Stimulated activated naive B cell treated with anti-CD40 and anti-IgM and Interleukin-4, amounts not matched to agents 10 μg/mL and 1 μg/mL and 100 μg/mL, for 72 hours (primary cell): Measurements from ENCODE around the gene MNAT1.
A peak's percentile ranks its signal among the peaks of the same experiment; 100 is the strongest.

Source experiments
- ATAC-seq, 2 donors: fragments of 150-1000 bp; cut with Tn5 transposase; replicated peaks; 2 replicates each; pipeline ENCODE4 v1.10.0; 2021; ENCODE audit warnings: moderate library complexity in 1 of 2
- DNase-seq: peaks from one replicate; pipeline ENCODE4 v3.0.0; 2021
- H3K27ac Mint-ChIP-seq: one replicate; pipeline ENCODE4 v1.8.0; 2022; ENCODE audit warnings: mild to moderate bottlenecking, mixed read lengths
- H3K27me3 Mint-ChIP-seq, 2 donors: one replicate each; pipeline ENCODE4 v1.8.0; 2022; ENCODE audit warnings: mixed read lengths in 2 of 2
- H3K36me3 Mint-ChIP-seq, 2 donors: one replicate each; pipeline ENCODE4 v1.8.0; 2022; ENCODE audit warnings: mixed read lengths in 2 of 2, mild to moderate bottlenecking in 1 of 2
- H3K4me1 Mint-ChIP-seq, 2 donors: one replicate each; pipeline ENCODE4 v1.8.0; 2022; ENCODE audit warnings: mixed read lengths in 2 of 2, mild to moderate bottlenecking in 1 of 2
- H3K4me3 Mint-ChIP-seq, 2 donors: one replicate each; pipeline ENCODE4 v1.8.0; 2022; ENCODE audit warnings: mild to moderate bottlenecking in 2 of 2, mixed read lengths in 2 of 2, moderate library complexity in 1 of 2
- H3K9me3 Mint-ChIP-seq, 2 donors: one replicate each; pipeline ENCODE4 v1.8.0; 2022; ENCODE audit warnings: mixed read lengths in 2 of 2, mild to moderate bottlenecking in 1 of 2

The MNAT1 gene

GRCh38 chr14:60904381-60904780 is 169.8 kb downstream of the MNAT1 start:
- H3K9me3 Mint-ChIP-seq = no peaks in the 10 kb centered on the region
- peaks cover 3 to 11% of the 10 kb centered on the region in 2 donors for H3K36me3 Mint-ChIP-seq
- ATAC-seq (no peak), DNase-seq (no peak)
- peaks cover 8 to 15% of the 10 kb centered on the region in 2 donors for H3K4me1 Mint-ChIP-seq
- H3K27me3 Mint-ChIP-seq = no peaks in the 10 kb centered on the region
- no peak overlapping the region for H3K27ac Mint-ChIP-seq
- no peak overlapping the region for H3K4me3 Mint-ChIP-seq

- no peaks in the 10 kb centered on the region for H3K27me3 Mint-ChIP-seq
- no peak for ATAC-seq
- H3K27ac Mint-ChIP-seq = no peak overlapping the region
- peaks cover 5 to 6% of the 10 kb centered on the region in 2 donors for H3K4me1 Mint-ChIP-seq
- no peaks in the 10 kb centered on the region for H3K9me3 Mint-ChIP-seq
- DNase-seq = no peak
- no peak overlapping the region for H3K4me3 Mint-ChIP-seq
- peaks cover 9 to 11% of the 10 kb centered on the region in 2 donors for H3K36me3 Mint-ChIP-seq
Measured at GRCh38 chr14:60905923-60906322, 171.4 kb downstream of the MNAT1 start.

GRCh38 chr14:60915781-60916180 is 181.2 kb downstream of the MNAT1 start:
- Mint-ChIP-seq H3K27ac (no peak overlapping the region), H3K27me3 (no peaks in the 10 kb centered on the region), H3K36me3 (peaks cover 21 to 32% of the 10 kb centered on the region in 2 donors), H3K4me1 (peaks cover 12 to 19% of the 10 kb centered on the region in 2 donors), H3K9me3 (peaks cover 6 to 10% of the 10 kb centered on the region in 2 donors), H3K4me3 (no peak overlapping the region)
- ATAC-seq (no peak), DNase-seq (no peak)

- ATAC-seq (no peak), DNase-seq (no peak)
- Mint-ChIP-seq H3K4me3 (no peak overlapping the region), H3K27ac (no peak overlapping the region), H3K4me1 (peaks cover 10 to 14% of the 10 kb centered on the region in 2 donors), H3K36me3 (peaks cover 12 to 15% of the 10 kb centered on the region in 2 donors), H3K9me3 (peaks cover 0 to 2% of the 10 kb centered on the region in 2 donors), H3K27me3 (no peaks in the 10 kb centered on the region)
Measured at GRCh38 chr14:60922050-60922449, 187.5 kb downstream of the MNAT1 start.

- Mint-ChIP-seq H3K9me3 (no peaks in the 10 kb centered on the region), H3K4me1 (peaks cover 8 to 14% of the 10 kb centered on the region in 2 donors), H3K36me3 (peaks cover 0 to 6% of the 10 kb centered on the region in 2 donors), H3K27ac (no peak overlapping the region), H3K4me3 (no peak overlapping the region), H3K27me3 (no peaks in the 10 kb centered on the region)
- DNase-seq (no peak), ATAC-seq (no peak)
Measured at GRCh38 chr14:60925286-60925685, 190.7 kb downstream of the MNAT1 start.

GRCh38 chr14:60926002-60926401 is 191.4 kb downstream of the MNAT1 start:
- ATAC-seq (peak; percentile 98 to 99), DNase-seq (peak; percentile 20)
- H3K4me3 Mint-ChIP-seq = no peak overlapping the region
- peaks cover 8 to 14% of the 10 kb centered on the region in 2 donors for H3K4me1 Mint-ChIP-seq
- no peaks in the 10 kb centered on the region for H3K27me3 Mint-ChIP-seq
- H3K36me3 Mint-ChIP-seq = peaks cover 0 to 6% of the 10 kb centered on the region in 2 donors
- H3K9me3 Mint-ChIP-seq = no peaks in the 10 kb centered on the region
- peak overlapping the region; percentile 37 for H3K27ac Mint-ChIP-seq

- Mint-ChIP-seq H3K4me3 (no peak overlapping the region), H3K36me3 (peaks cover 13 to 18% of the 10 kb centered on the region in 2 donors), H3K4me1 (peaks cover 2 to 5% of the 10 kb centered on the region in 2 donors), H3K27ac (no peak overlapping the region), H3K9me3 (no peaks in the 10 kb centered on the region), H3K27me3 (no peaks in the 10 kb centered on the region)
- ATAC-seq (no peak), DNase-seq (no peak)
Measured at GRCh38 chr14:60931218-60931617, 196.7 kb downstream of the MNAT1 start.

- Mint-ChIP-seq H3K36me3 (peaks cover 19 to 20% of the 10 kb centered on the region in 2 donors), H3K4me1 (no peaks in the 10 kb centered on the region), H3K4me3 (no peak overlapping the region), H3K27ac (no peak overlapping the region), H3K27me3 (no peaks in the 10 kb centered on the region), H3K9me3 (peaks cover 0 to 1% of the 10 kb centered on the region in 2 donors)
- no peak for DNase-seq
- ATAC-seq = no peak
Measured at GRCh38 chr14:60933920-60934655, 199.5 kb downstream of the MNAT1 start.

GRCh38 chr14:60935319-60935718 is 200.8 kb downstream of the MNAT1 start:
- Mint-ChIP-seq H3K27me3 (no peaks in the 10 kb centered on the region), H3K4me3 (no peak overlapping the region), H3K36me3 (peaks cover 22 to 24% of the 10 kb centered on the region in 2 donors), H3K4me1 (peaks cover 0 to 4% of the 10 kb centered on the region in 2 donors), H3K9me3 (peaks cover 0 to 5% of the 10 kb centered on the region in 2 donors), H3K27ac (no peak overlapping the region)
- no peak for ATAC-seq
- DNase-seq = no peak

- ATAC-seq = no peak
- peaks cover 12 to 13% of the 10 kb centered on the region in 2 donors for H3K4me1 Mint-ChIP-seq
- peaks cover 24 to 25% of the 10 kb centered on the region in 2 donors for H3K36me3 Mint-ChIP-seq
- H3K4me3 Mint-ChIP-seq = no peak overlapping the region
- H3K27me3 Mint-ChIP-seq = no peaks in the 10 kb centered on the region
- H3K27ac Mint-ChIP-seq = no peak overlapping the region
- DNase-seq = no peak
- H3K9me3 Mint-ChIP-seq = peaks cover 0 to 4% of the 10 kb centered on the region in 2 donors
Measured at GRCh38 chr14:60943637-60944032, 209.1 kb downstream of the MNAT1 start.

GRCh38 chr14:60944204-60944603 is 209.6 kb downstream of the MNAT1 start:
- no peak overlapping the region for H3K27ac Mint-ChIP-seq
- peaks cover 20 to 22% of the 10 kb centered on the region in 2 donors for H3K36me3 Mint-ChIP-seq
- no peak for ATAC-seq
- H3K4me3 Mint-ChIP-seq = no peak overlapping the region
- H3K9me3 Mint-ChIP-seq = peaks cover 0 to 3% of the 10 kb centered on the region in 2 donors
- peaks cover 12% of the 10 kb centered on the region in 2 donors for H3K4me1 Mint-ChIP-seq
- DNase-seq = no peak
- H3K27me3 Mint-ChIP-seq = no peaks in the 10 kb centered on the region

- H3K4me1 Mint-ChIP-seq = peaks cover 9 to 12% of the 10 kb centered on the region in 2 donors
- H3K4me3 Mint-ChIP-seq = no peak overlapping the region
- DNase-seq (no peak), ATAC-seq (peak; percentile 57 to 72)
- peak overlapping the region; percentile 3 for H3K27ac Mint-ChIP-seq
- H3K27me3 Mint-ChIP-seq = no peaks in the 10 kb centered on the region
- peaks cover 18% of the 10 kb centered on the region in 2 donors for H3K36me3 Mint-ChIP-seq
- H3K9me3 Mint-ChIP-seq = no peaks in the 10 kb centered on the region
Measured at GRCh38 chr14:60945984-60946383, 211.4 kb downstream of the MNAT1 start.

- ATAC-seq (no peak), DNase-seq (no peak)
- Mint-ChIP-seq H3K4me3 (no peak overlapping the region), H3K27ac (no peak overlapping the region), H3K4me1 (peaks cover 9 to 12% of the 10 kb centered on the region in 2 donors), H3K36me3 (peaks cover 12 to 14% of the 10 kb centered on the region in 2 donors), H3K9me3 (no peaks in the 10 kb centered on the region), H3K27me3 (no peaks in the 10 kb centered on the region)
Measured at GRCh38 chr14:60946773-60947172, 212.2 kb downstream of the MNAT1 start.

GRCh38 chr14:60951776-60952435 is 217.3 kb downstream of the MNAT1 start:
- Mint-ChIP-seq H3K4me1 (no peaks in the 10 kb centered on the region), H3K36me3 (peaks cover 13 to 20% of the 10 kb centered on the region in 2 donors), H3K4me3 (no peak overlapping the region), H3K27ac (no peak overlapping the region), H3K27me3 (no peaks in the 10 kb centered on the region), H3K9me3 (peaks cover 12 to 13% of the 10 kb centered on the region in 2 donors)
- ATAC-seq (no peak), DNase-seq (no peak)

- Mint-ChIP-seq H3K4me1 (no peaks in the 10 kb centered on the region), H3K27ac (no peak overlapping the region), H3K27me3 (no peaks in the 10 kb centered on the region), H3K36me3 (peaks cover 43 to 51% of the 10 kb centered on the region in 2 donors), H3K9me3 (peaks cover 21 to 25% of the 10 kb centered on the region in 2 donors), H3K4me3 (no peak overlapping the region)
- ATAC-seq (no peak), DNase-seq (no peak)
Measured at GRCh38 chr14:60956202-60956601, 221.6 kb downstream of the MNAT1 start.
